Breast epithelium (tissue), 3 donors: Measurements from ENCODE around the gene ADD1.

Experiments
- CTCF ChIP-seq, 3 donors: fragments of 450-650 bp; IDR thresholded peaks; one replicate each; pipeline ENCODE4 v1.5.1; 2016 to 2017; ENCODE audit warnings: antibody characterized with exemption in 3 of 3, mild to moderate bottlenecking in 3 of 3, moderate library complexity in 3 of 3
- POLR2AphosphoS5 ChIP-seq, 3 donors: sonication (generic); formaldehyde crosslinking; IDR thresholded peaks; one replicate each; pipeline ENCODE4 v1.6.1; 2017; ENCODE audit warnings: antibody characterized with exemption in 3 of 3

- TF ChIP-seq CTCF (IDR thresholded peaks at IDR 0.05), result no peak
- no peak for TF ChIP-seq POLR2AphosphoS5 (IDR thresholded peaks at IDR 0.05)
Observed at GRCh38 chr4:2898001-2898400, 54.4 kb downstream of the ADD1 start.
